Endodermal cell (in vitro differentiated cells): ENCODE data around the gene PREX1. TPM values are rescaled to one million over a fixed set of nuclear protein-coding genes. Genes with fewer than 3 reads are reported as not detected.

Experiments
- DNase-seq: peaks from one replicate; pipeline ENCODE4 v3.0.0-alpha.2; 2017
- H3K27ac ChIP-seq: 2 replicates; pipeline ENCODE4 v1.5.1; 2013; ENCODE audit warnings: mild to moderate bottlenecking, low read depth, low read length, moderate library complexity
- H3K27me3 ChIP-seq: 2 replicates; pipeline ENCODE4 v1.6.1; 2013; ENCODE audit warnings: mild to moderate bottlenecking, low read length, moderate library complexity; ENCODE audit not compliant: insufficient read depth, control insufficient read depth, poor library complexity, severe bottlenecking
- H3K36me3 ChIP-seq: 2 replicates; pipeline ENCODE4 v1.7.0; 2013; ENCODE audit warnings: mild to moderate bottlenecking, low read length, moderate library complexity; ENCODE audit not compliant: control insufficient read depth, insufficient read depth
- H3K4me1 ChIP-seq: one replicate; pipeline ENCODE4 v1.7.0; 2013; ENCODE audit warnings: low read length; ENCODE audit not compliant: control insufficient read depth, insufficient read depth
- H3K4me3 ChIP-seq: 2 replicates; pipeline ENCODE4 v1.5.1; 2013; ENCODE audit warnings: mild to moderate bottlenecking, low read length, moderate library complexity
- H3K9ac ChIP-seq: 2 replicates; pipeline ENCODE4 v1.6.1; 2013; ENCODE audit warnings: mild to moderate bottlenecking, low read length, moderate library complexity; ENCODE audit not compliant: poor library complexity, severe bottlenecking; ENCODE audit errors: extremely low read depth
- H3K9me3 ChIP-seq: 2 replicates; pipeline ENCODE4 v1.6.1; 2013; ENCODE audit warnings: mild to moderate bottlenecking, low read length, moderate library complexity; ENCODE audit not compliant: control insufficient read depth
- H3K27ac Mint-ChIP-seq: 2 replicates; pipeline ENCODE4 v1.8.0; 2020; ENCODE audit warnings: mixed read lengths
- H3K27me3 Mint-ChIP-seq: 2 replicates; pipeline ENCODE4 v1.8.0; 2021; ENCODE audit warnings: mild to moderate bottlenecking, mixed read lengths; ENCODE audit not compliant: insufficient read depth
- H3K36me3 Mint-ChIP-seq: 2 replicates; pipeline ENCODE4 v1.8.0; 2020; ENCODE audit warnings: low read depth, mixed read lengths
- H3K4me1 Mint-ChIP-seq: 2 replicates; pipeline ENCODE4 v1.8.0; 2020; ENCODE audit warnings: mixed read lengths
- H3K4me3 Mint-ChIP-seq: 2 replicates; pipeline ENCODE4 v1.8.0; 2020; ENCODE audit warnings: mild to moderate bottlenecking, moderate library complexity, mixed read lengths
- H3K9me3 Mint-ChIP-seq: 2 replicates; pipeline ENCODE4 v1.8.0; 2020; ENCODE audit warnings: mild to moderate bottlenecking, mixed read lengths
- WGBS, 2 experiments: methylation state at CpG; one replicate each; pipeline versions ENCODE4 v1.1.5 to v1.1.7; 2013; ENCODE audit warnings: missing lambda C conversion rate in 2 of 2, mixed read lengths in 1 of 2; ENCODE audit not compliant: insufficient coverage in 1 of 2, insufficient read length in 1 of 2; 5-methylcytosine and 5-hydroxymethylcytosine counted together
- total RNA-seq, 2 donors: library from RNA; stranded (reverse); fragmentation: NEBNext Ultra II Directional in 1 of 2; extraction: Animal tissue kit (Norgen Biotek cat#: 25700) in 1 of 2; gene quantifications; 2 replicates in 1 of 2; 3 replicates in 1 of 2; pipeline ENCODE4 v1.2.1, GENCODE V29; 2021
- TF ChIP-seq, protein P1 (sequence below): fragments of 200-600 bp; sonication (generic); conservative IDR thresholded peaks from 2 replicates; pipeline ENCODE4 v1.5.0; 2021; ENCODE audit warnings: antibody characterized with exemption, mild to moderate bottlenecking

Gene PREX1
- total RNA-seq, 2 donors from 2014 or later, result 65.3 to 70.5 TPM

DNA sequence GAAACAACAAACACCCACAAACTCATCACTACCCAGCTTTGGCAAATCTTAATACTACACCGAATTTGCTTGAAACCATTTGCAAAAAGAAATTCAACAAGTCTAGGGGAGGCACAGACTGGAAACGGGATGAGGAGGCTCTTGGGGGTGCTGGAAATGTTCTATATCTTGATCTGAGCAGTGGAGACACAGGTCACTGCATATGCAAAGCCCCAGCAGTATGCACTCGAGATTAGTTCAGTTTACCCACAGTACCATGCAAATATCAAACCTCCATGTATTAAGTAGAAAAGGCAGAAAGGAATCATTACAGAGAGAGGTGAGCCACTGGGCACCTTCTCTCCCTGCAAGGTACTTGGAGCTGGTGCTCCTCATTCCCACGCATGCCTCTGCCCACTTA, 75.9 kb downstream of the PREX1 start:
- TF ChIP-seq, protein P1, sequence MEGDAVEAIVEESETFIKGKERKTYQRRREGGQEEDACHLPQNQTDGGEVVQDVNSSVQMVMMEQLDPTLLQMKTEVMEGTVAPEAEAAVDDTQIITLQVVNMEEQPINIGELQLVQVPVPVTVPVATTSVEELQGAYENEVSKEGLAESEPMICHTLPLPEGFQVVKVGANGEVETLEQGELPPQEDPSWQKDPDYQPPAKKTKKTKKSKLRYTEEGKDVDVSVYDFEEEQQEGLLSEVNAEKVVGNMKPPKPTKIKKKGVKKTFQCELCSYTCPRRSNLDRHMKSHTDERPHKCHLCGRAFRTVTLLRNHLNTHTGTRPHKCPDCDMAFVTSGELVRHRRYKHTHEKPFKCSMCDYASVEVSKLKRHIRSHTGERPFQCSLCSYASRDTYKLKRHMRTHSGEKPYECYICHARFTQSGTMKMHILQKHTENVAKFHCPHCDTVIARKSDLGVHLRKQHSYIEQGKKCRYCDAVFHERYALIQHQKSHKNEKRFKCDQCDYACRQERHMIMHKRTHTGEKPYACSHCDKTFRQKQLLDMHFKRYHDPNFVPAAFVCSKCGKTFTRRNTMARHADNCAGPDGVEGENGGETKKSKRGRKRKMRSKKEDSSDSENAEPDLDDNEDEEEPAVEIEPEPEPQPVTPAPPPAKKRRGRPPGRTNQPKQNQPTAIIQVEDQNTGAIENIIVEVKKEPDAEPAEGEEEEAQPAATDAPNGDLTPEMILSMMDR, result no peak
- H3K4me3 Mint-ChIP-seq, result no peak overlapping the region
- peaks cover 7% of the 10 kb centered on the region for H3K9me3 ChIP-seq
- H3K27ac Mint-ChIP-seq, result peak overlapping the region; percentile 75
- WGBS, 2 experiments, result 57 to 85% methylated on average over 1 to 4 of the region's 4 CpGs
- peaks cover 24% of the 10 kb centered on the region for H3K36me3 ChIP-seq
- no peak overlapping the region for H3K9ac ChIP-seq
- peaks cover 19% of the 10 kb centered on the region for H3K4me1 ChIP-seq
- no peak for DNase-seq
- peaks cover 21% of the 10 kb centered on the region for H3K36me3 Mint-ChIP-seq
- H3K27ac ChIP-seq, result peak overlapping the region; percentile 95
- H3K9me3 Mint-ChIP-seq, result peaks cover 11% of the 10 kb centered on the region
- H3K4me3 ChIP-seq, result no peak overlapping the region
- H3K27me3 Mint-ChIP-seq, result no peaks in the 10 kb centered on the region
- H3K27me3 ChIP-seq, result no peaks in the 10 kb centered on the region
- H3K4me1 Mint-ChIP-seq, result peaks cover 47% of the 10 kb centered on the region

DNA sequence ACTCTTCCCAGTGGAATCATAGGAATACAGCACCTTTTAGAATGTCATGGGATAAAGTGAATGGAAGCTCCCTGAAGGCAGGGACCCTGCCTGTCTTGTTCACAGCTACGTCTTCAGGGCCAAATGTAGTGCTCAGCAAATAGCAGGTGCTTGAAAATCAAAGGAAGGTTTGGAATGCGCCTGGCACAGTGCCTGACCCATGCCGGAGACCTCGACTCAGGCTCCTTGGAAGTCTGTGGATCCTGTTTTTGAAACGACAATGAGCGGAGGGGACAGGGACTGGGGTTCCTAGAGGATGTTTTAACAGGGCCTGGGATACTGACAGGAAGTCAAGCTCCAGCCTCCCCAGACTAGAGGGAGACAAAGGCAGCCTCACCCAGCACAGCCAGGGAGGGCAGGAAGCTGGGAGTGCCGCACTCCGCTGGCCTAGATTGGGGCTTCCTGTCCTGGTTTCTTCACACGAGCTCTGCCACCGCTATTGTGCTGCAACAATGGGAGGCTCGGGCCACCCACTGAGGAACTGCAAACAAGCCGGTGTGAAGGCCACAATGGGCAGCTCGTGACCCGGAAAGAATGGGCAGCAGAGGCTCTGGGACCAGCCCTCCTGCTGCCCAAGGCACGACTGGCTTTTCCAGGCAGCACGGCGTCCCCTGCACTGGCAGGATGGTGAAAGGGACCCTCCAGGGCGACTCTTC, 76.7 kb downstream of the PREX1 start:
- peak; percentile 95 for DNase-seq
- Mint-ChIP-seq H3K9me3 (peaks cover 11% of the 10 kb centered on the region), H3K36me3 (peaks cover 17% of the 10 kb centered on the region), H3K4me3 (no peak overlapping the region), H3K27ac (peak overlapping the region; percentile 75), H3K4me1 (peaks cover 47% of the 10 kb centered on the region), H3K27me3 (no peaks in the 10 kb centered on the region)
- TF ChIP-seq, protein P1, result no peak
- Histone ChIP-seq H3K9me3 (peaks cover 7% of the 10 kb centered on the region), H3K9ac (peak overlapping the region; percentile 38), H3K4me3 (peak overlapping the region; percentile 22), H3K36me3 (peaks cover 27% of the 10 kb centered on the region), H3K4me1 (peaks cover 19% of the 10 kb centered on the region), H3K27ac (peak overlapping the region; percentile 95), H3K27me3 (no peaks in the 10 kb centered on the region)
- WGBS, 2 experiments, result 19 to 32% methylated on average over 14 to 18 of the region's 18 CpGs

GRCh38 chr20:48750376-48750775, 77.4 kb downstream of the PREX1 start:
- no peak overlapping the region for H3K4me3 Mint-ChIP-seq
- H3K4me1 Mint-ChIP-seq, result peaks cover 47% of the 10 kb centered on the region
- WGBS, 2 experiments, result 99 to 100% methylated on average over 1 to 3 of the region's 3 CpGs

More at GRCh38 chr20:48750376-48750775, 77.4 kb downstream of the PREX1 start:
- peaks cover 7% of the 10 kb centered on the region for H3K9me3 ChIP-seq
- H3K9ac ChIP-seq, result no peak overlapping the region
- DNase-seq, result no peak
- H3K4me3 ChIP-seq, result peak overlapping the region; percentile 22
- H3K27ac ChIP-seq, result no peak overlapping the region
- Mint-ChIP-seq H3K9me3 (peaks cover 7% of the 10 kb centered on the region), H3K27ac (peak overlapping the region; percentile 75), H3K36me3 (peaks cover 11% of the 10 kb centered on the region), H3K27me3 (no peaks in the 10 kb centered on the region)
- H3K36me3 ChIP-seq, result peaks cover 27% of the 10 kb centered on the region
- H3K27me3 ChIP-seq, result no peaks in the 10 kb centered on the region
- H3K4me1 ChIP-seq, result peaks cover 19% of the 10 kb centered on the region
- TF ChIP-seq, protein P1, result no peak
